A549 (cell line): ENCODE data around the gene ABCC2. TPM values are rescaled to one million over a fixed set of nuclear protein-coding genes. Genes with fewer than 3 reads are reported as not detected.

Experiments
- ATAC-seq, 2 experiments: fragments of 200-7000 bp in 1 of 2; fragments of >200 bp in 1 of 2; cut with Nextera tagmentation in 1 of 2; cut with Tn5 transposase in 1 of 2; 3 replicates each; pipeline versions ENCODE4 v1.8.0 to v1.9.1; 2018 to 2020; ENCODE audit warnings: mild to moderate bottlenecking in 1 of 2, moderate library complexity in 1 of 2
- CTCF ChIA-PET: fragments of 300-600 bp; sonication (Branson Sonifier 250); formaldehyde crosslinking; extraction: SDS; loops from one replicate; lab custom pipeline; 2021; ENCODE audit warnings: antibody characterized with exemption, inconsistent platforms; lab: Yijun Ruan, JAX
- POLR2A ChIA-PET: fragments of 350-600 bp; formaldehyde crosslinking; extraction: SDS; loops from one replicate; lab custom pipeline; 2021; ENCODE audit warnings: antibody characterized with exemption, inconsistent platforms; lab: Yijun Ruan, JAX
- DNase-seq, 2 experiments: peaks; one replicate each; pipeline versions ENCODE4 v3.0.0 to v3.0.0-alpha.2; 2011 to 2016; ENCODE audit warnings: low read depth in 1 of 2, low spot score in 1 of 2
- FAIRE-seq: peaks from 2 replicates; lab custom pipeline; 2011; peaks lifted over from hg19 to GRCh38; lab: Jason Lieb, UNC
- H3K27ac ChIP-seq, 2 experiments: fragments of >200 bp; sonication (Bioruptor Twin); formaldehyde crosslinking; 3 replicates each; pipeline ENCODE4 v1.5.1; 2016 to 2017
- H3K4me1 ChIP-seq: fragments of >200 bp; sonication (Bioruptor Twin); formaldehyde crosslinking; 3 replicates; pipeline ENCODE4 v1.6.1; 2016
- H3K4me2 ChIP-seq: fragments of >200 bp; sonication (Bioruptor Twin); formaldehyde crosslinking; 3 replicates; pipeline ENCODE4 v1.6.1; 2016
- H3K4me3 ChIP-seq: fragments of >200 bp; sonication (Bioruptor Twin); formaldehyde crosslinking; 3 replicates; pipeline ENCODE4 v1.5.1; 2016
- H3K9me3 ChIP-seq: fragments of >200 bp; sonication (Bioruptor Twin); formaldehyde crosslinking; 3 replicates; pipeline ENCODE4 v1.6.1; 2016
- ATOH8 ChIP-seq: fragments of 250-450 bp; sonication (Bioruptor Pico); IDR thresholded peaks from 2 replicates; pipeline ENCODE4 v1.5.0; 2020; ENCODE audit warnings: low read depth, mild to moderate bottlenecking, moderate library complexity
- BCL3 ChIP-seq: fragments of >200 bp; sonication (Bioruptor Twin); formaldehyde crosslinking; IDR thresholded peaks from 3 replicates; pipeline ENCODE4 v1.6.1; 2016
- BHLHE40 ChIP-seq: IDR thresholded peaks from 2 replicates; pipeline ENCODE4 v1.6.1; 2012; ENCODE audit warnings: low read depth, low read length, inconsistent platforms
- CBX2 ChIP-seq: fragments of 200-600 bp; sonication (generic); IDR thresholded peaks from 2 replicates; pipeline ENCODE4 v1.6.1; 2016; ENCODE audit warnings: low read depth, mild to moderate bottlenecking, borderline replicate concordance
- CTCF ChIP-seq: fragments of >200 bp; sonication (Bioruptor Twin); formaldehyde crosslinking; IDR thresholded peaks from 3 replicates; pipeline ENCODE4 v1.5.1; 2016
- EHF ChIP-seq: fragments of 250-450 bp; sonication (Bioruptor Pico); IDR thresholded peaks from 2 replicates; pipeline ENCODE4 v1.5.0; 2020; ENCODE audit warnings: mild to moderate bottlenecking
- EHMT2 ChIP-seq: fragments of 200-600 bp; sonication (generic); IDR thresholded peaks from 2 replicates; pipeline ENCODE4 v1.6.1; 2016; ENCODE audit warnings: antibody characterized with exemption, low read depth, mild to moderate bottlenecking, moderate library complexity
- ESRRA ChIP-seq: fragments of 150-350 bp; IDR thresholded peaks from 2 replicates; pipeline ENCODE4 v1.6.1; 2014; ENCODE audit warnings: mild to moderate bottlenecking, low read length, borderline replicate concordance
- HES2 ChIP-seq: fragments of >200 bp; sonication (Bioruptor Twin); formaldehyde crosslinking; IDR thresholded peaks from 2 replicates; pipeline ENCODE4 v1.6.1; 2016
- HEYL ChIP-seq: fragments of 250-450 bp; sonication (Bioruptor Pico); IDR thresholded peaks from 2 replicates; pipeline ENCODE4 v1.8.0; 2021; ENCODE audit warnings: mild to moderate bottlenecking, moderate library complexity
- HOXA7 ChIP-seq: fragments of 250-450 bp; sonication (Bioruptor Pico); IDR thresholded peaks from 2 replicates; pipeline ENCODE4 v1.5.0; 2020; ENCODE audit warnings: mild to moderate bottlenecking, moderate library complexity
- HOXB5 ChIP-seq: fragments of 250-450 bp; sonication (Bioruptor Pico); IDR thresholded peaks from 2 replicates; pipeline ENCODE4 v1.5.0; 2020; ENCODE audit warnings: mild to moderate bottlenecking, moderate library complexity
- JUN ChIP-seq, 2 experiments: fragments of >200 bp; sonication (Bioruptor Twin); formaldehyde crosslinking; IDR thresholded peaks; 2 replicates in 1 of 2; 3 replicates in 1 of 2; pipeline ENCODE4 v1.6.1; 2016 to 2017
- JUNB ChIP-seq: fragments of >200 bp; sonication (Bioruptor Twin); formaldehyde crosslinking; IDR thresholded peaks from 2 replicates; pipeline ENCODE4 v1.6.1; 2016
- KDM1A ChIP-seq: fragments of 200-600 bp; sonication (generic); IDR thresholded peaks from 2 replicates; pipeline ENCODE4 v1.6.1; 2016; ENCODE audit warnings: low read depth, mild to moderate bottlenecking
- KDM5A ChIP-seq: fragments of 200-600 bp; sonication (generic); IDR thresholded peaks from 2 replicates; pipeline ENCODE4 v1.6.1; 2016; ENCODE audit warnings: antibody characterized with exemption, mild to moderate bottlenecking
- MAFK ChIP-seq: fragments of 450-650 bp; IDR thresholded peaks from 2 replicates; pipeline ENCODE4 v1.6.1; 2014; ENCODE audit not compliant: partially characterized antibody
- MAX ChIP-seq: IDR thresholded peaks from 2 replicates; pipeline ENCODE4 v1.6.1; 2012
- MAZ ChIP-seq: fragments of 150-350 bp; IDR thresholded peaks from 2 replicates; pipeline ENCODE4 v1.6.1; 2014; ENCODE audit warnings: antibody characterized with exemption, low read depth, low read length, borderline replicate concordance
- NFE2L2 ChIP-seq: fragments of 150-350 bp; conservative IDR thresholded peaks from 2 replicates; pipeline ENCODE4 v1.6.1; 2014; ENCODE audit warnings: low read length
- PBX3 ChIP-seq: IDR thresholded peaks from 2 replicates; pipeline ENCODE4 v1.6.1; 2012
- PHF8 ChIP-seq: fragments of 200-600 bp; sonication (generic); IDR thresholded peaks from 2 replicates; pipeline ENCODE4 v1.6.1; 2016; ENCODE audit warnings: low read depth, mild to moderate bottlenecking, antibody characterized with exemption, moderate library complexity, borderline replicate concordance
- POLR2AphosphoS2 ChIP-seq: conservative IDR thresholded peaks from 2 replicates; pipeline ENCODE4 v1.6.1; 2012; ENCODE audit warnings: low read length, improper control_type of control experiment, inconsistent platforms
- RAD21 ChIP-seq, 2 experiments: fragments of >200 bp in 1 of 2; sonication (Bioruptor Twin) in 1 of 2; formaldehyde crosslinking in 1 of 2; IDR thresholded peaks in 1 of 2; conservative IDR thresholded peaks in 1 of 2; 2 replicates in 1 of 2; 3 replicates in 1 of 2; pipeline ENCODE4 v1.6.1; 2012 to 2018; ENCODE audit warnings: inconsistent platforms in 1 of 2
- RARB ChIP-seq: fragments of 250-450 bp; sonication (Bioruptor Pico); IDR thresholded peaks from 2 replicates; pipeline ENCODE4 v1.8.0; 2021; ENCODE audit warnings: mild to moderate bottlenecking, moderate library complexity
- RCOR1 ChIP-seq: fragments of 150-350 bp; IDR thresholded peaks from 2 replicates; pipeline ENCODE4 v1.6.1; 2014; ENCODE audit warnings: antibody characterized with exemption, low read length, low read depth
- REST ChIP-seq: fragments of 200-600 bp; sonication (generic); IDR thresholded peaks from 2 replicates; pipeline ENCODE4 v1.6.1; 2016; ENCODE audit warnings: antibody characterized with exemption, mild to moderate bottlenecking, moderate library complexity
- RNF2 ChIP-seq: fragments of 200-600 bp; sonication (generic); IDR thresholded peaks from 2 replicates; pipeline ENCODE4 v1.6.1; 2016; ENCODE audit warnings: low read depth, mild to moderate bottlenecking, antibody characterized with exemption, moderate library complexity, borderline replicate concordance
- SREBF2 ChIP-seq: fragments of 450-650 bp; IDR thresholded peaks from 2 replicates; pipeline ENCODE4 v1.6.1; 2014; ENCODE audit warnings: mild to moderate bottlenecking, moderate library complexity
- TP53 ChIP-seq: fragments of 250-450 bp; sonication (Bioruptor Pico); IDR thresholded peaks from 2 replicates; pipeline ENCODE4 v1.5.0; 2021; ENCODE audit warnings: mild to moderate bottlenecking, moderate library complexity
- ZC3H11A ChIP-seq: fragments of 450-650 bp; IDR thresholded peaks from 2 replicates; pipeline ENCODE4 v1.6.1; 2014; ENCODE audit warnings: antibody characterized with exemption, mild to moderate bottlenecking
- ZFP36 ChIP-seq: fragments of 450-650 bp; IDR thresholded peaks from 2 replicates; pipeline ENCODE4 v1.6.1; 2014; ENCODE audit warnings: borderline replicate concordance; ENCODE audit not compliant: partially characterized antibody
- ZSCAN20 ChIP-seq: fragments of 250-450 bp; sonication (Bioruptor Pico); IDR thresholded peaks from 2 replicates; pipeline ENCODE4 v1.8.0; 2022; ENCODE audit warnings: mild to moderate bottlenecking, moderate library complexity
- polyA plus RNA-seq, 4 experiments: library from polyadenylated mRNA; depleted of rRNA in 3 of 4; stranded (reverse); fragments of >200 nt; fragmentation: RNase III in 1 of 4; extraction: RNeasy Plus Mini Kit Qiagen cat#74134 plus additional on column Dnase treatment in 1 of 4; gene quantifications; 2 replicates in 3 of 4; 3 replicates in 1 of 4; pipeline ENCODE4 v1.2.3, GENCODE V29; 2011 to 2017

ABCC2 gene
- polyA plus RNA-seq, 2 of the 4 experiments (the other 2 are of a cell fraction), result 192 to 369 TPM

- Histone ChIP-seq H3K4me3 (no peak overlapping the region; the same call in 2 of the 3 replicates), H3K4me2 (peak overlapping the region; percentile 99), H3K4me1 (peaks cover 57% of the 10 kb centered on the region), H3K9me3 (no peaks in the 10 kb centered on the region), H3K27ac (peak overlapping the region; percentile 99 to 100)
- DNase-seq (peak; percentile 84 to 95), FAIRE-seq (peak; percentile 99), ATAC-seq (peak; percentile 71 to 77)
- ChIA-PET POLR2A (interaction anchor here (0.6 to 3.5 kb wide), 2 partner anchors 43 to 571 kb away, joined by 9 to 18 read pairs; partner anchors contain the start of genes COX15, CUTC and SCD), CTCF (interaction anchor here (2.1 kb wide), 1 partner anchor 10 kb away, joined by 6 read pairs; no protein-coding TSS in a partner anchor)
- TF ChIP-seq ZFP36, result no peak
- no peak for TF ChIP-seq KDM1A
- TF ChIP-seq NFE2L2, result peak; percentile 98
- TF ChIP-seq POLR2AphosphoS2, result no peak
- TF ChIP-seq ATOH8 (CRISPR knock-in tag), result no peak
- TF ChIP-seq RARB (CRISPR knock-in tag), result no peak
- TF ChIP-seq ZC3H11A, result no peak
- TF ChIP-seq ESRRA, result no peak
- TF ChIP-seq HOXA7 (CRISPR knock-in tag), result no peak
- no peak for TF ChIP-seq REST
- peak; percentile 100 for TF ChIP-seq MAFK
- no peak for TF ChIP-seq HEYL (CRISPR knock-in tag)
- peak; percentile 73 for TF ChIP-seq MAX
- no peak for TF ChIP-seq PHF8
- TF ChIP-seq CTCF, result no peak
- TF ChIP-seq ZSCAN20 (CRISPR knock-in tag), result no peak
- peak; percentile 56; the same call in 1 of the 2 replicates for TF ChIP-seq HES2
- TF ChIP-seq BCL3, result peak; percentile 91; the same call in 2 of the 3 replicates
- no peak for TF ChIP-seq RNF2
- TF ChIP-seq KDM5A, result no peak
- no peak for TF ChIP-seq HOXB5 (CRISPR knock-in tag)
- no peak for TF ChIP-seq SREBF2
- TF ChIP-seq EHF, result no peak
- peak; percentile 21 to 45; a peak in 2 of 5 replicates for TF ChIP-seq RAD21 (conservative IDR thresholded peaks at IDR 0.05 in 1 of 2, IDR thresholded peaks at IDR 0.05 in 1 of 2)
- peak; percentile 99 for TF ChIP-seq JUNB
- TF ChIP-seq CBX2, result no peak
- no peak for TF ChIP-seq RCOR1
- TF ChIP-seq MAZ, result no peak
- TF ChIP-seq PBX3, result no peak
- TF ChIP-seq JUN (IDR thresholded peaks at IDR 0.05), result peak; percentile 75 to 98; a peak in 4 of 5 replicates
- no peak for TF ChIP-seq EHMT2
- TF ChIP-seq BHLHE40, result no peak
- TF ChIP-seq TP53 (CRISPR knock-in tag), result no peak
Measured at GRCh38 chr10:99775850-99776249, 6.6 kb upstream of the ABCC2 start.
